IPS-NIHi7 (cell line): ENCODE data around the gene ADH5.
"Not testable (repeated sequence)": the region's sequence is repeated elsewhere in the genome, so short reads cannot be mapped to it uniquely, and the experiment has no call there.

Experiments used
- DNase-seq: peaks from one replicate; pipeline ENCODE4 v3.0.0; 2012; ENCODE audit warnings: mixed read lengths; ENCODE audit errors: extremely low spot score

Gene ADH5

GRCh38 chr4:99088481-99089365 is at the start of gene ADH5:
Gene ADH5 (minus strand): TSS chr4:99088788. CDS start chr4:99088700, 88 bp downstream.
- peak; percentile 92 for DNase-seq

GRCh38 chr4:99136329-99136728 is 47.7 kb upstream of the ADH5 start:
- DNase-seq = no peak

- no peak for DNase-seq
Measured at GRCh38 chr4:99135541-99136162, 47.1 kb upstream of the ADH5 start.

GRCh38 chr4:99134586-99134985 is 46.0 kb upstream of the ADH5 start:
- no peak for DNase-seq

GRCh38 chr4:99131378-99131777 is 42.8 kb upstream of the ADH5 start:
- no peak for DNase-seq

- no peak for DNase-seq
Measured at GRCh38 chr4:99126376-99126775, 37.8 kb upstream of the ADH5 start.

- no peak for DNase-seq
Measured at GRCh38 chr4:99121008-99121407, 32.4 kb upstream of the ADH5 start.

GRCh38 chr4:99120501-99120900 is 31.9 kb upstream of the ADH5 start:
- no peak for DNase-seq

- no peak for DNase-seq
Measured at GRCh38 chr4:99117876-99118693, 29.5 kb upstream of the ADH5 start.

GRCh38 chr4:99117122-99117841 is 28.7 kb upstream of the ADH5 start:
- DNase-seq = not testable (repeated sequence)

- DNase-seq = not testable (repeated sequence)
Measured at GRCh38 chr4:99109286-99109685, 20.7 kb upstream of the ADH5 start.

- no peak for DNase-seq
Measured at GRCh38 chr4:99104153-99104552, 15.6 kb upstream of the ADH5 start.

GRCh38 chr4:99103166-99103565 is 14.6 kb upstream of the ADH5 start:
- DNase-seq = no peak

GRCh38 chr4:99102634-99103033 is 14.0 kb upstream of the ADH5 start:
- no peak for DNase-seq

- no peak for DNase-seq
Measured at GRCh38 chr4:99100876-99101275, 12.3 kb upstream of the ADH5 start.

- DNase-seq = not testable (repeated sequence)
Measured at GRCh38 chr4:99099814-99100213, 11.2 kb upstream of the ADH5 start.

GRCh38 chr4:99099311-99099710 is 10.7 kb upstream of the ADH5 start:
- no peak for DNase-seq

GRCh38 chr4:99091841-99092240 is 3.3 kb upstream of the ADH5 start:
- not testable (repeated sequence) for DNase-seq

GRCh38 chr4:99091216-99091575 is 2.6 kb upstream of the ADH5 start:
- DNase-seq = no peak

GRCh38 chr4:99090481-99091215 is 2.1 kb upstream of the ADH5 start:
- DNase-seq = no peak

GRCh38 chr4:99088023-99088449 is 552 bp downstream of the ADH5 start:
- DNase-seq = peak; percentile 41
